ENCODE results near the gene TSC22D2.

DNA sequence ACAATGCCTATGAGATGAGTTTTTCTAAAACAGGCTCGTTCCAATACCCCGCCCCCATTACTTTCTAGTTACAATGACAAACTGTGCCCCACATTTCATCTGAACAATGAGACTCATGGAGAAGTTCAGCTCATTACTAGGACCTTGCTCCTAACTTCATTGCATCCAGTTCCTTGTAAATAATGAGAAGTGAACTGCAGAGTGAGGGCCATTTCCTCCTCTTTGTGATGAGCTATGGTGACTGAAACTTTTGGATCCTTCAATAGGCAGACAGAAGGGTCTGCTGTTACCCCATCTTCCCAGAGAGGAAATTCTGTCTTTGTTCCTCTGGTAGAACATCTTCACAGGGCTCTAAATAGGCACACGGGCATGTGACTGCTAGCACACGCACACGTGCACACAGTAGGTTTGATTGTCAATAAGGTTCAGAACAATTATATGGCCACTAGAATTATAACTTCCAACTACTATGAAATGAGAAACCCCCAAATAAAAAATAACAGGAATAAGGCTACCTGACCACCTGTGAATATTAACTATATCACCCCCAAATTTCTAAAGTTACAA lies 86.4 kb downstream of the TSC22D2 start:
- TF ChIP-seq, protein P1, sequence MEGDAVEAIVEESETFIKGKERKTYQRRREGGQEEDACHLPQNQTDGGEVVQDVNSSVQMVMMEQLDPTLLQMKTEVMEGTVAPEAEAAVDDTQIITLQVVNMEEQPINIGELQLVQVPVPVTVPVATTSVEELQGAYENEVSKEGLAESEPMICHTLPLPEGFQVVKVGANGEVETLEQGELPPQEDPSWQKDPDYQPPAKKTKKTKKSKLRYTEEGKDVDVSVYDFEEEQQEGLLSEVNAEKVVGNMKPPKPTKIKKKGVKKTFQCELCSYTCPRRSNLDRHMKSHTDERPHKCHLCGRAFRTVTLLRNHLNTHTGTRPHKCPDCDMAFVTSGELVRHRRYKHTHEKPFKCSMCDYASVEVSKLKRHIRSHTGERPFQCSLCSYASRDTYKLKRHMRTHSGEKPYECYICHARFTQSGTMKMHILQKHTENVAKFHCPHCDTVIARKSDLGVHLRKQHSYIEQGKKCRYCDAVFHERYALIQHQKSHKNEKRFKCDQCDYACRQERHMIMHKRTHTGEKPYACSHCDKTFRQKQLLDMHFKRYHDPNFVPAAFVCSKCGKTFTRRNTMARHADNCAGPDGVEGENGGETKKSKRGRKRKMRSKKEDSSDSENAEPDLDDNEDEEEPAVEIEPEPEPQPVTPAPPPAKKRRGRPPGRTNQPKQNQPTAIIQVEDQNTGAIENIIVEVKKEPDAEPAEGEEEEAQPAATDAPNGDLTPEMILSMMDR (IDR thresholded peaks at IDR 0.05) = no peak
- no peak for TF ChIP-seq POLR2A (IDR thresholded peaks at IDR 0.05)
